Measurements from ENCODE around the gene SLC9A9.

Gene SLC9A9

GRCh38 chr3:143784446-143784845 is 63.8 kb downstream of the SLC9A9 start:
- TF ChIP-seq CTCF (IDR thresholded peaks at IDR 0.05; ENCODE audit: low read depth, low read length, missing control alignments): no peak
- no peaks in the 10 kb centered on the region for H3K36me3 ChIP-seq (replicated peaks)
- H3K4me3 ChIP-seq (ENCODE audit: low read depth, low read length): no peak overlapping the region
- in situ Hi-C loops (cut with HindIII; ENCODE audit: low pct_ligation_motif_present, low sequenced_read_pairs): no loop called here
- no peak for DNase-seq
- no peak overlapping the region for H3K27ac ChIP-seq
- H3K27me3 ChIP-seq (replicated peaks): no peaks in the 10 kb centered on the region

GRCh38 chr3:143783851-143784370 is 64.4 kb downstream of the SLC9A9 start:
- Histone ChIP-seq H3K4me3 (ENCODE audit: low read depth, low read length) (no peak overlapping the region), H3K27ac (no peak overlapping the region), H3K36me3 (replicated peaks) (no peaks in the 10 kb centered on the region), H3K27me3 (replicated peaks) (no peaks in the 10 kb centered on the region)
- in situ Hi-C loops (cut with HindIII; ENCODE audit: low pct_ligation_motif_present, low sequenced_read_pairs): no loop called here
- no peak for TF ChIP-seq CTCF (IDR thresholded peaks at IDR 0.05; ENCODE audit: low read depth, low read length, missing control alignments)
- peak; percentile 9 for DNase-seq

GRCh38 chr3:143775459-143775858 is 72.8 kb downstream of the SLC9A9 start:
- peak; percentile 70 for TF ChIP-seq CTCF (IDR thresholded peaks at IDR 0.05; ENCODE audit: low read depth, low read length, missing control alignments)
- in situ Hi-C loops (cut with HindIII; ENCODE audit: low pct_ligation_motif_present, low sequenced_read_pairs): no loop called here
- DNase-seq: peak; percentile 9

GRCh38 chr3:143771939-143772338 is 76.3 kb downstream of the SLC9A9 start:
- in situ Hi-C loops (cut with HindIII; ENCODE audit: low pct_ligation_motif_present, low sequenced_read_pairs): no loop called here

More at GRCh38 chr3:143775459-143775858, 72.8 kb downstream of the SLC9A9 start:
- no peaks in the 10 kb centered on the region for H3K27me3 ChIP-seq (replicated peaks)
- no peaks in the 10 kb centered on the region for H3K36me3 ChIP-seq (replicated peaks)
- no peak overlapping the region for H3K4me3 ChIP-seq (ENCODE audit: low read depth, low read length)
- H3K27ac ChIP-seq: no peak overlapping the region

GRCh38 chr3:143771258-143771657 is 77.0 kb downstream of the SLC9A9 start:
- H3K27me3 ChIP-seq (replicated peaks): no peaks in the 10 kb centered on the region
- in situ Hi-C loops (cut with HindIII; ENCODE audit: low pct_ligation_motif_present, low sequenced_read_pairs): no loop called here
- no peak overlapping the region for H3K4me3 ChIP-seq (ENCODE audit: low read depth, low read length)
- no peak for DNase-seq
- no peaks in the 10 kb centered on the region for H3K36me3 ChIP-seq (replicated peaks)
- no peak for TF ChIP-seq CTCF (IDR thresholded peaks at IDR 0.05; ENCODE audit: low read depth, low read length, missing control alignments)
- no peak overlapping the region for H3K27ac ChIP-seq

More at GRCh38 chr3:143771939-143772338, 76.3 kb downstream of the SLC9A9 start:
- H3K27me3 ChIP-seq (replicated peaks): no peaks in the 10 kb centered on the region
- no peak for DNase-seq
- H3K27ac ChIP-seq: no peak overlapping the region
- no peak overlapping the region for H3K4me3 ChIP-seq (ENCODE audit: low read depth, low read length)
- H3K36me3 ChIP-seq (replicated peaks): no peaks in the 10 kb centered on the region
- no peak for TF ChIP-seq CTCF (IDR thresholded peaks at IDR 0.05; ENCODE audit: low read depth, low read length, missing control alignments)

GRCh38 chr3:143770391-143770790 is 77.9 kb downstream of the SLC9A9 start:
- in situ Hi-C loops (cut with HindIII; ENCODE audit: low pct_ligation_motif_present, low sequenced_read_pairs): no loop called here
- Histone ChIP-seq H3K36me3 (replicated peaks) (no peaks in the 10 kb centered on the region), H3K27ac (no peak overlapping the region), H3K27me3 (replicated peaks) (no peaks in the 10 kb centered on the region), H3K4me3 (ENCODE audit: low read depth, low read length) (no peak overlapping the region)
- no peak for DNase-seq
- no peak for TF ChIP-seq CTCF (IDR thresholded peaks at IDR 0.05; ENCODE audit: low read depth, low read length, missing control alignments)
